Esophagus muscularis mucosa (tissue), 4 donors: Measurements from ENCODE around the gene CYP4A22.

Experiments
- CTCF ChIP-seq, 3 experiments: fragments of 200-600 bp in 2 of 3; fragments of 450-650 bp in 1 of 3; sonication (generic) in 2 of 3; IDR thresholded peaks; one replicate each; pipeline ENCODE4 v1.5.1; 2017 to 2019; ENCODE audit warnings: antibody characterized with exemption in 3 of 3, mild to moderate bottlenecking in 2 of 3, moderate library complexity in 1 of 3
- EP300 ChIP-seq: sonication (generic); formaldehyde crosslinking; IDR thresholded peaks from one replicate; pipeline ENCODE4 v1.6.1; 2017; ENCODE audit warnings: antibody characterized with exemption
- POLR2A ChIP-seq: fragments of 450-650 bp; IDR thresholded peaks from one replicate; pipeline ENCODE4 v1.6.1; 2017; ENCODE audit warnings: antibody characterized with exemption, moderate library complexity, mild to moderate bottlenecking, low read depth
- POLR2AphosphoS5 ChIP-seq, 2 donors: sonication (generic); formaldehyde crosslinking; IDR thresholded peaks; one replicate each; pipeline ENCODE4 v1.6.1; 2017; ENCODE audit warnings: antibody characterized with exemption in 2 of 2

DNA sequence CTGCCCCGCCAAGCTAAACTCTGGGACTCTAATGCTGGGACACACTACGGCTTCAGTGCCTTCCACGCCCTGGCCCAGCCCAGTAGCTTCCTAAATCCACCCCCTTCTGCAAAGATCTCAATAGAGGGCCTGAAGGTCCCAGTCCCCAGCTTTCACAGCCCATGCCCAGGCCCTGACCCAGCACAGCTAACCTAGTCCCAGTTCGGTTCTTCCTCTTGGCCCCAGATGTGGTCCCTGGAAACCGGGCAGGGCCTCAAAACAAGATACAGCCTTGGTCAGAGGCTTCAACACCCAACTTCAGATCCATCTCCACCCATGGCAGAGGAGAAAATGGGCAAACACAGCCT is 53.2 kb downstream of the CYP4A22 start:
- TF ChIP-seq POLR2AphosphoS5 (IDR thresholded peaks at IDR 0.05): no peak
- no peak for TF ChIP-seq CTCF (IDR thresholded peaks at IDR 0.05)
- no peak for TF ChIP-seq POLR2A
- no peak for TF ChIP-seq EP300
